H1 (cell line): ENCODE results near the gene ATP2B3.

Source experiments
- RAD21 ChIP-seq, 2 experiments: IDR thresholded peaks in 1 of 2; conservative IDR thresholded peaks in 1 of 2; 2 replicates each; pipeline ENCODE4 v1.6.1; 2011; ENCODE audit warnings: low read depth in 2 of 2, low read length in 2 of 2, improper control_type of control experiment in 1 of 2, inconsistent platforms in 1 of 2, mild to moderate bottlenecking in 1 of 2, moderate library complexity in 1 of 2
- RFX5 ChIP-seq: IDR thresholded peaks from 2 replicates; pipeline ENCODE4 v1.6.1; 2011; ENCODE audit warnings: low read depth, low read length, improper control_type of control experiment, borderline replicate concordance
- SIN3A ChIP-seq, 2 experiments: IDR thresholded peaks in 1 of 2; conservative IDR thresholded peaks in 1 of 2; 2 replicates each; pipeline ENCODE4 v1.6.1; 2011 to 2012; ENCODE audit warnings: low read length in 2 of 2, improper control_type of control experiment in 1 of 2, low read depth in 1 of 2, mild to moderate bottlenecking in 1 of 2
- TF ChIP-seq, protein P1 (sequence below), 3 experiments: IDR thresholded peaks; 1 replicate in 2 of 3; 2 replicates in 1 of 3; pipeline versions ENCODE4 v1.5.1 to v1.6.1; 2011; ENCODE audit warnings: low read length in 3 of 3, mild to moderate bottlenecking in 3 of 3, inconsistent platforms in 2 of 3, low read depth in 1 of 3, moderate library complexity in 1 of 3; ENCODE audit not compliant: insufficient read depth in 1 of 3; ENCODE audit errors: control extremely low read depth in 1 of 3

DNA sequence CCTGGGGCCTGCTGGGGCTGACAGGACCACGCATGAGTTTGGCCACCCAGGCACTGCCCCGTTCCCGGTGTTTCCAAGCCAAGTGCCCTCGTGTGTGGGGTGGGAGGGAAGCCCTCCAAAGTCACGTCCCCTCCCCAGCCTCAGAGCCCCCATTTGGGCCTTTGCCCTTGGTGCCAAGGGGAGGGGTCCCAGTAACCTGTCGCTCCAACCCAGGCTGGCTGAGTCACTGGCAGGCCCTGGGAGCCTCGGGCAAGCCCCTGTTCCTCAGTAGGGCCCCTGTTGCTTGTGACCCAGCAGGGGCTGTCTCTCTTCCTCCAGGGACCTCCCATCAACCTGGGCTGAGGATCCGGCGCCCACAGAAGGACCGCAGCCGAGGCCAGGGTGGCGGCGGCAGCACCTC is 36.4 kb upstream of the ATP2B3 start:
- TF ChIP-seq, protein P1, sequence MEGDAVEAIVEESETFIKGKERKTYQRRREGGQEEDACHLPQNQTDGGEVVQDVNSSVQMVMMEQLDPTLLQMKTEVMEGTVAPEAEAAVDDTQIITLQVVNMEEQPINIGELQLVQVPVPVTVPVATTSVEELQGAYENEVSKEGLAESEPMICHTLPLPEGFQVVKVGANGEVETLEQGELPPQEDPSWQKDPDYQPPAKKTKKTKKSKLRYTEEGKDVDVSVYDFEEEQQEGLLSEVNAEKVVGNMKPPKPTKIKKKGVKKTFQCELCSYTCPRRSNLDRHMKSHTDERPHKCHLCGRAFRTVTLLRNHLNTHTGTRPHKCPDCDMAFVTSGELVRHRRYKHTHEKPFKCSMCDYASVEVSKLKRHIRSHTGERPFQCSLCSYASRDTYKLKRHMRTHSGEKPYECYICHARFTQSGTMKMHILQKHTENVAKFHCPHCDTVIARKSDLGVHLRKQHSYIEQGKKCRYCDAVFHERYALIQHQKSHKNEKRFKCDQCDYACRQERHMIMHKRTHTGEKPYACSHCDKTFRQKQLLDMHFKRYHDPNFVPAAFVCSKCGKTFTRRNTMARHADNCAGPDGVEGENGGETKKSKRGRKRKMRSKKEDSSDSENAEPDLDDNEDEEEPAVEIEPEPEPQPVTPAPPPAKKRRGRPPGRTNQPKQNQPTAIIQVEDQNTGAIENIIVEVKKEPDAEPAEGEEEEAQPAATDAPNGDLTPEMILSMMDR (IDR thresholded peaks at IDR 0.05; ENCODE audit: control extremely low read depth in 1 of 3, insufficient read depth in 1 of 3, low read depth in 1 of 3, low read length in 3 of 3) = no peak
- TF ChIP-seq RAD21 (IDR thresholded peaks at IDR 0.05 in 1 of 2, conservative IDR thresholded peaks at IDR 0.05 in 1 of 2; ENCODE audit: low read depth in 2 of 2, low read length in 2 of 2) (no peak), SIN3A (conservative IDR thresholded peaks at IDR 0.05 in 1 of 2, IDR thresholded peaks at IDR 0.05 in 1 of 2; ENCODE audit: low read depth in 1 of 2, low read length in 2 of 2) (no peak), RFX5 (no peak)
